Measurements from ENCODE around the gene FAM107A.

DNA sequence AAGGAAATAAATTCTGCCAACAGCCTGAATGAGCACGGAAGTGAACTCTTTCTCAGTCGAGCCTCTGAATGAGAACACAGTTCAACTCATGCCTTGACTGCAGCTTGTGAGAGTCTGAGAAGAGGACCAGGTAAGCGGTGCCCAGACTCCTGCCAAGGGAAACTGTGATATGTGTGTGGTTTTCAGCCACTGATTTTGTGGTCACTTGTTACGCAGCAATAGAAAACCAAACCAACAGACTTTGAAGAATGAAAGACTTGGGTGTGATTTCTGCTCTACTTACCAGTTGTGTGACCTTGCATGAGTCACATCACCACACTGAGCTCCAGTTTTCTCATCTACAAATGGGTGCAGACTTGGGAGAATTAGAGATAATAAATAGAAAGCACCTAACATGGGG lies 30.6 kb upstream of the FAM107A start:
- TF ChIP-seq, protein P1, sequence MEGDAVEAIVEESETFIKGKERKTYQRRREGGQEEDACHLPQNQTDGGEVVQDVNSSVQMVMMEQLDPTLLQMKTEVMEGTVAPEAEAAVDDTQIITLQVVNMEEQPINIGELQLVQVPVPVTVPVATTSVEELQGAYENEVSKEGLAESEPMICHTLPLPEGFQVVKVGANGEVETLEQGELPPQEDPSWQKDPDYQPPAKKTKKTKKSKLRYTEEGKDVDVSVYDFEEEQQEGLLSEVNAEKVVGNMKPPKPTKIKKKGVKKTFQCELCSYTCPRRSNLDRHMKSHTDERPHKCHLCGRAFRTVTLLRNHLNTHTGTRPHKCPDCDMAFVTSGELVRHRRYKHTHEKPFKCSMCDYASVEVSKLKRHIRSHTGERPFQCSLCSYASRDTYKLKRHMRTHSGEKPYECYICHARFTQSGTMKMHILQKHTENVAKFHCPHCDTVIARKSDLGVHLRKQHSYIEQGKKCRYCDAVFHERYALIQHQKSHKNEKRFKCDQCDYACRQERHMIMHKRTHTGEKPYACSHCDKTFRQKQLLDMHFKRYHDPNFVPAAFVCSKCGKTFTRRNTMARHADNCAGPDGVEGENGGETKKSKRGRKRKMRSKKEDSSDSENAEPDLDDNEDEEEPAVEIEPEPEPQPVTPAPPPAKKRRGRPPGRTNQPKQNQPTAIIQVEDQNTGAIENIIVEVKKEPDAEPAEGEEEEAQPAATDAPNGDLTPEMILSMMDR (IDR thresholded peaks at IDR 0.05 in 2 of 3, conservative IDR thresholded peaks at IDR 0.05 in 1 of 3; ENCODE audit: borderline replicate concordance in 1 of 3, insufficient read depth in 1 of 3, low read depth in 2 of 3, low read length in 2 of 3), result no peak
- no peak for TF ChIP-seq POLR2AphosphoS5 (IDR thresholded peaks at IDR 0.05; ENCODE audit: low read depth, low read length)
- TF ChIP-seq RAD21 (IDR thresholded peaks at IDR 0.05; ENCODE audit: low read depth), result no peak
- TF ChIP-seq, protein P2, sequence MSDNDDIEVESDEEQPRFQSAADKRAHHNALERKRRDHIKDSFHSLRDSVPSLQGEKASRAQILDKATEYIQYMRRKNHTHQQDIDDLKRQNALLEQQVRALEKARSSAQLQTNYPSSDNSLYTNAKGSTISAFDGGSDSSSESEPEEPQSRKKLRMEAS (IDR thresholded peaks at IDR 0.05), result no peak
- no peak for TF ChIP-seq TCF7L2 (IDR thresholded peaks at IDR 0.05; ENCODE audit: borderline replicate concordance, extremely low read depth, insufficient read depth, insufficient read length)
- no peak for TF ChIP-seq POLR2A (IDR thresholded peaks at IDR 0.05; ENCODE audit: borderline replicate concordance, extremely low read depth, insufficient read depth, insufficient read length)
